ENCODE measurements around the gene CERS2.

DNA sequence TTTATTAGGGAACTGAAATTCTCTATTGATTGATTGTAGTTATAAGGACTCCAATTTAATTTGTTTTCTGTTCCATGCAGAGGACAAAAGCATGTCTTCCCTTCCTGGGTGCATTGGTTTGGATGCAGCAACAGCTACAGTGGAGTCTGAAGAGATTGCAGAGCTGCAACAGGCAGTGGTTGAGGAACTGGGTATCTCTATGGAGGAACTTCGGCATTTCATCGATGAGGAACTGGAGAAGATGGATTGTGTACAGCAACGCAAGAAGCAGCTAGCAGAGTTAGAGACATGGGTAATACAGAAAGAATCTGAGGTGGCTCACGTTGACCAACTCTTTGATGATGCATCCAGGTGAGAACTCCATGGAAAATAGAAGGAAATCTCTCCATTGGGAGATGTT, 47.0 kb downstream of the CERS2 start:
- TF ChIP-seq RAD21 (IDR thresholded peaks at IDR 0.05 in 1 of 2, conservative IDR thresholded peaks at IDR 0.05 in 1 of 2; ENCODE audit: low read depth in 2 of 2, low read length in 2 of 2) (no peak), SIX5 (IDR thresholded peaks at IDR 0.05; ENCODE audit: low read depth, low read length) (no peak), EZH2 (IDR thresholded peaks at IDR 0.05; ENCODE audit: low read depth, low read length, severe bottlenecking) (no peak), CHD2 (IDR thresholded peaks at IDR 0.05; ENCODE audit: low read length) (no peak), ZNF274 (IDR thresholded peaks at IDR 0.05; ENCODE audit: borderline replicate concordance, extremely low read depth, low read length) (no peak), POLR2AphosphoS5 (IDR thresholded peaks at IDR 0.05; ENCODE audit: low read depth, low read length) (no peak)
- TF ChIP-seq, protein P1, sequence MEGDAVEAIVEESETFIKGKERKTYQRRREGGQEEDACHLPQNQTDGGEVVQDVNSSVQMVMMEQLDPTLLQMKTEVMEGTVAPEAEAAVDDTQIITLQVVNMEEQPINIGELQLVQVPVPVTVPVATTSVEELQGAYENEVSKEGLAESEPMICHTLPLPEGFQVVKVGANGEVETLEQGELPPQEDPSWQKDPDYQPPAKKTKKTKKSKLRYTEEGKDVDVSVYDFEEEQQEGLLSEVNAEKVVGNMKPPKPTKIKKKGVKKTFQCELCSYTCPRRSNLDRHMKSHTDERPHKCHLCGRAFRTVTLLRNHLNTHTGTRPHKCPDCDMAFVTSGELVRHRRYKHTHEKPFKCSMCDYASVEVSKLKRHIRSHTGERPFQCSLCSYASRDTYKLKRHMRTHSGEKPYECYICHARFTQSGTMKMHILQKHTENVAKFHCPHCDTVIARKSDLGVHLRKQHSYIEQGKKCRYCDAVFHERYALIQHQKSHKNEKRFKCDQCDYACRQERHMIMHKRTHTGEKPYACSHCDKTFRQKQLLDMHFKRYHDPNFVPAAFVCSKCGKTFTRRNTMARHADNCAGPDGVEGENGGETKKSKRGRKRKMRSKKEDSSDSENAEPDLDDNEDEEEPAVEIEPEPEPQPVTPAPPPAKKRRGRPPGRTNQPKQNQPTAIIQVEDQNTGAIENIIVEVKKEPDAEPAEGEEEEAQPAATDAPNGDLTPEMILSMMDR (IDR thresholded peaks at IDR 0.05; ENCODE audit: control extremely low read depth in 1 of 3, insufficient read depth in 1 of 3, low read depth in 1 of 3, low read length in 3 of 3) = no peak

Data from H1 (cell line).